Mammary epithelial cell (primary cell): Measurements from ENCODE around the gene ZNF804B.

ENCODE experiments used
- EZH2 ChIP-seq: IDR thresholded peaks from 2 replicates; pipeline ENCODE4 v1.6.1; 2012; ENCODE audit warnings: low read length, inconsistent platforms, borderline replicate concordance
- TF ChIP-seq, protein P1 (sequence below), 2 donors: IDR thresholded peaks in 1 of 2; conservative IDR thresholded peaks in 1 of 2; 2 replicates each; pipeline ENCODE4 v1.5.1; 2011 to 2012; ENCODE audit warnings: inconsistent platforms in 2 of 2, low read length in 2 of 2, mild to moderate bottlenecking in 2 of 2, control low read depth in 1 of 2, low read depth in 1 of 2; ENCODE audit not compliant: insufficient read depth in 1 of 2; ENCODE audit errors: extremely low read depth in 1 of 2

DNA sequence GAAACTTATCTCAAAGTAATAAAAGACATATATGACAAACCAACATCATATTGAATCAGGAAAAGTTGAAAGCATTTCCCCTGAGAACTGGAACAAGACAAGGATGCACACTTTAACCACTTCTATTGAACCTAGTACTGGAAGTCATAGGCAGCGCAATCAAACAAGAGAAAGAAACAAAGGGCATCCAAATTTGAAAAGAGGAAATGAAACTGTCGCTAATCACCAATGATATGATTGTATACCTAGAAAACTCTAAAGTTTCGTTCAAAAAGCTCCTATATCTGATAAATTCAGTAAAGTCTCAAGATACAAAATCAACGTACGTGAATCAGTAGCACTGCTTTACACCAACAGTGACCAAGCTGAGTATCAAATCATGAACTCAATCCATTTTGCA is 173.8 kb downstream of the ZNF804B start:
- TF ChIP-seq, protein P1, sequence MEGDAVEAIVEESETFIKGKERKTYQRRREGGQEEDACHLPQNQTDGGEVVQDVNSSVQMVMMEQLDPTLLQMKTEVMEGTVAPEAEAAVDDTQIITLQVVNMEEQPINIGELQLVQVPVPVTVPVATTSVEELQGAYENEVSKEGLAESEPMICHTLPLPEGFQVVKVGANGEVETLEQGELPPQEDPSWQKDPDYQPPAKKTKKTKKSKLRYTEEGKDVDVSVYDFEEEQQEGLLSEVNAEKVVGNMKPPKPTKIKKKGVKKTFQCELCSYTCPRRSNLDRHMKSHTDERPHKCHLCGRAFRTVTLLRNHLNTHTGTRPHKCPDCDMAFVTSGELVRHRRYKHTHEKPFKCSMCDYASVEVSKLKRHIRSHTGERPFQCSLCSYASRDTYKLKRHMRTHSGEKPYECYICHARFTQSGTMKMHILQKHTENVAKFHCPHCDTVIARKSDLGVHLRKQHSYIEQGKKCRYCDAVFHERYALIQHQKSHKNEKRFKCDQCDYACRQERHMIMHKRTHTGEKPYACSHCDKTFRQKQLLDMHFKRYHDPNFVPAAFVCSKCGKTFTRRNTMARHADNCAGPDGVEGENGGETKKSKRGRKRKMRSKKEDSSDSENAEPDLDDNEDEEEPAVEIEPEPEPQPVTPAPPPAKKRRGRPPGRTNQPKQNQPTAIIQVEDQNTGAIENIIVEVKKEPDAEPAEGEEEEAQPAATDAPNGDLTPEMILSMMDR (conservative IDR thresholded peaks at IDR 0.05 in 1 of 2, IDR thresholded peaks at IDR 0.05 in 1 of 2; ENCODE audit: extremely low read depth in 1 of 2, insufficient read depth in 1 of 2, low read depth in 1 of 2, low read length in 2 of 2) = no peak
- no peak for TF ChIP-seq EZH2
